Measurements from ENCODE around the gene FGFR2.

FGFR2 gene

GRCh38 chr10:121608469-121609190, 10.4 kb upstream of the FGFR2 start:
- Histone ChIP-seq H3K36me3 (ENCODE audit: control insufficient read depth, insufficient read depth, low read length) (no peaks in the 10 kb centered on the region), H3K9ac (ENCODE audit: low read depth, low read length) (no peak overlapping the region), H3K4me1 (ENCODE audit: control insufficient read depth, insufficient read depth, low read length) (no peaks in the 10 kb centered on the region), H3K9me3 (ENCODE audit: control insufficient read depth, insufficient read depth, low read length) (no peaks in the 10 kb centered on the region), H3K4me3 (ENCODE audit: low read depth, low read length) (peak overlapping the region; percentile 38), H3K27me3 (ENCODE audit: control insufficient read depth, insufficient read depth, low read length) (peaks cover 3% of the 10 kb centered on the region)

DNA sequence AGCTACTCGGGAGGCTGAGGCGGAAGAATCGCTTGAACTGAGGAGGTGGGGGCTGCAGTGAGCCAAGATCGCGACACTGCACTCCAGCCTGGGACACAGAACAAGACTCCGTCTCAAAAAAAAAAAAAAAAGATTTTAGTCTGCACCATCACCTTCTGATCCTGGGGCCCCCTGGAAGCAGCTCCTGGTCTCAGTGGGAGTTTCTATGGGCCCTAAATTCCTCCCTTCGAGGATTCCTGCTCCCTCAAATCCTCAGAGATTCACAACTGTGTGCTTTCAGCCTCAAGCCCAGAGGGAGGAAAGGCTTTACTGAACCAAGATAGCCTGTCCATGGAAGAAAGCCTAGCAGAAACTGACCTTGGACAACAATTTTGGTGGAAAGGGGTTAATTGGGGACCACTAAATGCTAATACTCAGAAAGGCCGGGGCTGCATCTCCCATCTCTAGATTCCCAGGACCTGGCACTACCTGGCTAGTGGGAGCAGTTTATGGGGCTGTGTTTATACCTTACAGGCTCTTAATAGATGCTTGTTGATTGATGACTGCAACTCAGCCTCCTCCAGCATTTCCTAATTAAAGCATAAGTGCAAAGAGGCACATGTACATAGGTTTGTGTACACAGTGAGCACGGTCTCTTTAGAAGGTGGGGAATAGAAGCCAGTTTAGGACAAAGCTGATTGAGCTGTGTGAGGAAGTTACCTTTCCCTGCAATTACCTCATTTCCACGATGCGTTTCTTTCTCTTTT, 9.2 kb upstream of the FGFR2 start:
- Histone ChIP-seq H3K9me3 (ENCODE audit: control insufficient read depth, insufficient read depth, low read length) (no peaks in the 10 kb centered on the region), H3K36me3 (ENCODE audit: control insufficient read depth, insufficient read depth, low read length) (no peaks in the 10 kb centered on the region), H3K4me1 (ENCODE audit: control insufficient read depth, insufficient read depth, low read length) (no peaks in the 10 kb centered on the region), H3K27me3 (ENCODE audit: control insufficient read depth, insufficient read depth, low read length) (peaks cover 3% of the 10 kb centered on the region), H3K9ac (ENCODE audit: low read depth, low read length) (no peak overlapping the region), H3K4me3 (ENCODE audit: low read depth, low read length) (no peak overlapping the region)

GRCh38 chr10:121605708-121606107, 7.5 kb upstream of the FGFR2 start:
- peaks cover 3% of the 10 kb centered on the region for H3K27me3 ChIP-seq (ENCODE audit: control insufficient read depth, insufficient read depth, low read length)
- H3K9ac ChIP-seq (ENCODE audit: low read depth, low read length), result no peak overlapping the region
- H3K9me3 ChIP-seq (ENCODE audit: control insufficient read depth, insufficient read depth, low read length), result no peaks in the 10 kb centered on the region
- no peaks in the 10 kb centered on the region for H3K4me1 ChIP-seq (ENCODE audit: control insufficient read depth, insufficient read depth, low read length)
- no peaks in the 10 kb centered on the region for H3K36me3 ChIP-seq (ENCODE audit: control insufficient read depth, insufficient read depth, low read length)
- no peak overlapping the region for H3K4me3 ChIP-seq (ENCODE audit: low read depth, low read length)

- Histone ChIP-seq H3K9ac (ENCODE audit: low read depth, low read length) (no peak overlapping the region), H3K9me3 (ENCODE audit: control insufficient read depth, insufficient read depth, low read length) (no peaks in the 10 kb centered on the region), H3K36me3 (ENCODE audit: control insufficient read depth, insufficient read depth, low read length) (no peaks in the 10 kb centered on the region), H3K4me3 (ENCODE audit: low read depth, low read length) (no peak overlapping the region), H3K27me3 (ENCODE audit: control insufficient read depth, insufficient read depth, low read length) (peaks cover 6% of the 10 kb centered on the region), H3K4me1 (ENCODE audit: control insufficient read depth, insufficient read depth, low read length) (peaks cover 14% of the 10 kb centered on the region)
Measured at GRCh38 chr10:121601458-121601857, 3.2 kb upstream of the FGFR2 start.

GRCh38 chr10:121600611-121601010, 2.4 kb upstream of the FGFR2 start:
- Histone ChIP-seq H3K9ac (ENCODE audit: low read depth, low read length) (no peak overlapping the region), H3K4me3 (ENCODE audit: low read depth, low read length) (peak overlapping the region; percentile 23), H3K36me3 (ENCODE audit: control insufficient read depth, insufficient read depth, low read length) (no peaks in the 10 kb centered on the region), H3K4me1 (ENCODE audit: control insufficient read depth, insufficient read depth, low read length) (peaks cover 14% of the 10 kb centered on the region), H3K27me3 (ENCODE audit: control insufficient read depth, insufficient read depth, low read length) (peaks cover 6% of the 10 kb centered on the region), H3K9me3 (ENCODE audit: control insufficient read depth, insufficient read depth, low read length) (no peaks in the 10 kb centered on the region)

GRCh38 chr10:121599947-121600346, 1.7 kb upstream of the FGFR2 start:
- peaks cover 6% of the 10 kb centered on the region for H3K27me3 ChIP-seq (ENCODE audit: control insufficient read depth, insufficient read depth, low read length)
- no peaks in the 10 kb centered on the region for H3K9me3 ChIP-seq (ENCODE audit: control insufficient read depth, insufficient read depth, low read length)
- H3K36me3 ChIP-seq (ENCODE audit: control insufficient read depth, insufficient read depth, low read length), result no peaks in the 10 kb centered on the region
- no peak overlapping the region for H3K9ac ChIP-seq (ENCODE audit: low read depth, low read length)
- peaks cover 14% of the 10 kb centered on the region for H3K4me1 ChIP-seq (ENCODE audit: control insufficient read depth, insufficient read depth, low read length)
- peak overlapping the region; percentile 8 for H3K4me3 ChIP-seq (ENCODE audit: low read depth, low read length)

GRCh38 chr10:121597504-121598262, 561 bp downstream of the FGFR2 start:
- Histone ChIP-seq H3K4me1 (ENCODE audit: control insufficient read depth, insufficient read depth, low read length) (peaks cover 36% of the 10 kb centered on the region), H3K4me3 (ENCODE audit: low read depth, low read length) (peak overlapping the region; percentile 87), H3K9me3 (ENCODE audit: control insufficient read depth, insufficient read depth, low read length) (no peaks in the 10 kb centered on the region), H3K9ac (ENCODE audit: low read depth, low read length) (peak overlapping the region; percentile 87), H3K27me3 (ENCODE audit: control insufficient read depth, insufficient read depth, low read length) (peaks cover 6% of the 10 kb centered on the region), H3K36me3 (ENCODE audit: control insufficient read depth, insufficient read depth, low read length) (peaks cover 13% of the 10 kb centered on the region)

GRCh38 chr10:121596689-121597503, 1.3 kb downstream of the FGFR2 start:
- Histone ChIP-seq H3K36me3 (ENCODE audit: control insufficient read depth, insufficient read depth, low read length) (peaks cover 18% of the 10 kb centered on the region), H3K4me3 (ENCODE audit: low read depth, low read length) (peak overlapping the region; percentile 87), H3K27me3 (ENCODE audit: control insufficient read depth, insufficient read depth, low read length) (peaks cover 6% of the 10 kb centered on the region), H3K9me3 (ENCODE audit: control insufficient read depth, insufficient read depth, low read length) (no peaks in the 10 kb centered on the region), H3K9ac (ENCODE audit: low read depth, low read length) (peak overlapping the region; percentile 87), H3K4me1 (ENCODE audit: control insufficient read depth, insufficient read depth, low read length) (peaks cover 42% of the 10 kb centered on the region)

DNA sequence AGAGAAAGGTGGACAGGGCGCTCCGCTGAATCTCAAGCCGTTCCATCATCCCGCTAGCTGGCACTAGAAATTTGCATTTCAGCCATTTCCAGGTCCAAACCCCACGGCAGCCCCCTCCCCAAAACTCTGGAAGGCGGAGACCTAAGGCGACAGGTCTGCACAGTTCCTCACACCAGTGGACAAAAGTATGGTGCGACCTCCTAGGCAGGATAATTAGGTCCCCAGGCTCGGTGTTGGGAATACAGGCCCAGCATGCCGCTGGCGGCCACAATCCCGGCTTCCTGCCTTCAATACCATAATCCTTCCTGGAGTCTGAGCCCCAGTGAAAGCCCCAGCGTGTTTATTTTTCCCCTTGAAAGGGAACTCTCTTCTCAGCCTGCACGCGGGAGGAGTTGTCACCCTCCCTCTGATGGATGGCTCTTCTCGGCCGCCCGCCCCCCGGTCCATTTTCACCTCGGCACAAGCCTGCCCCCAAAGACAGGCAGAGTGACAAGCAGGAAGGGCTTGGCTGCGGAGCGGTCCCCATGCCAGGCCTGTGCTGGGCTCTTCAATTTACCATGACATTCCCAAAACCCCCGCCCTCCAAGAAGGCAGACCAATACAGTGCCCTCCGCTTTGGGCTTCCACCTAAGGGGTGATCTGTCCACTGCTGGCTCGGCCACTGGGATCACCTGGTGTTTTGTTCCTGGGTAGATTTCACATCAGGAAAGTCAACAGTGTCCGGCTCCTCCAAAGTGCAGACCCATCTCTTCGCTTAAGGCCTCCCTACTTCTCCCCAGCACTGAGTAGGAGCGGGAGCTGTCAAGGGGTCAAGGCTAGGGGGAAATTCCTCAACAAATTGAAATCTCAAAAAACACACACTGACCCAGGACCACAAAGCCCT, 2.2 kb downstream of the FGFR2 start:
- Histone ChIP-seq H3K9ac (ENCODE audit: low read depth, low read length) (peak overlapping the region; percentile 84), H3K36me3 (ENCODE audit: control insufficient read depth, insufficient read depth, low read length) (peaks cover 18% of the 10 kb centered on the region), H3K9me3 (ENCODE audit: control insufficient read depth, insufficient read depth, low read length) (no peaks in the 10 kb centered on the region), H3K27me3 (ENCODE audit: control insufficient read depth, insufficient read depth, low read length) (peaks cover 6% of the 10 kb centered on the region), H3K4me3 (ENCODE audit: low read depth, low read length) (peak overlapping the region; percentile 87), H3K4me1 (ENCODE audit: control insufficient read depth, insufficient read depth, low read length) (peaks cover 50% of the 10 kb centered on the region)

- H3K36me3 ChIP-seq (ENCODE audit: control insufficient read depth, insufficient read depth, low read length), result peaks cover 18% of the 10 kb centered on the region
- H3K9me3 ChIP-seq (ENCODE audit: control insufficient read depth, insufficient read depth, low read length), result no peaks in the 10 kb centered on the region
- H3K9ac ChIP-seq (ENCODE audit: low read depth, low read length), result peak overlapping the region; percentile 84
- H3K4me1 ChIP-seq (ENCODE audit: control insufficient read depth, insufficient read depth, low read length), result peaks cover 53% of the 10 kb centered on the region
- peaks cover 6% of the 10 kb centered on the region for H3K27me3 ChIP-seq (ENCODE audit: control insufficient read depth, insufficient read depth, low read length)
- peak overlapping the region; percentile 87 for H3K4me3 ChIP-seq (ENCODE audit: low read depth, low read length)
Measured at GRCh38 chr10:121595351-121595805, 2.9 kb downstream of the FGFR2 start.
